Measurements from ENCODE around the gene SDHC.
"Not testable (repeated sequence)": the region's sequence is repeated elsewhere in the genome, so short reads cannot be mapped to it uniquely, and the experiment has no call there.

Gene SDHC

GRCh38 chr1:161389158-161389557, 75.0 kb downstream of the SDHC start:
- not testable (repeated sequence) for DNase-seq

DNA sequence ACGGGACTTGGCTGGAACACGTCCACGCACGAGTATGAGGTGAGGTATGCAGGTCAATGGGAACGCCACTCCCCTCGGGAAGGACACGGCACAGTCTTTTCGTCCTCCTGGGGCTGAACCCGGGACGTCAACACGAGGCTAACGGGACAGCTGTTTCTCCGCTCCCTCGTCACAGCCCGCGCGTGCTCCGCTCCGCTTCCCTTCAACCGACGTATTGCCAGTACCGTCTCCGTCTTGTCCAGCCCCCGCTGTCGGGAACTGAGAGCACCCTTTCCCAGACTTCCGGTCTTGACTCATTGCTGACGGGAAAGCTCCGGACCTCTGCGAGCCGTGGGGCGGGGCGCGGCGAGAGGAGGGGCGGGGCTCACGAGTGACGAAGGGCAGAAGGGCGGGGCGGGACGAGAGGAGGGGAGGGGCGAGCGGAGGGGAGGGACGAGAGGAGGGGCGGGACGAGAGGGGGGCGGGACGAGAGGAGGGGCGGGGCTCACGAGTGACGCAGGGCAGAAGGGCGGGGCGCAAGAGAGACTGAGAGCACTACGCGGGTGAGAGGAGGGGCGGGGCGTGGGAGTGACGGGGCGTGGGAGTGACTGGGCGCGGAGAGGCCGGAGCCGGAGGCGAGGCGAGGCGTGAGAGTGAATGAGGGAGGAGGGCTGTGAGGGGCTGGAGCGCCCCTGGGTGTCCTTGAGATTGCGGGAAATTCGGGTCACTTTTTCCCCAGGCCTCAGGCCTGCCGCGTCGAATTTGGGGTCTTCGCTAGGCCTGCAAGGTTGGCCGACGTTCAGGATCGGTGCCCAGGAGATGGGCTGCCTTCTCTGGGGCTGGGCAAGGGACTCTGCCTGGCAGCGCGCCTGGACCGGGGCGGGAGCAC, 75.7 kb downstream of the SDHC start:
- peak; percentile 86 to 87 for DNase-seq

GRCh38 chr1:161390559-161390858, 76.3 kb downstream of the SDHC start:
- no peak for DNase-seq

GRCh38 chr1:161391136-161391535, 77.0 kb downstream of the SDHC start:
- DNase-seq, result not testable (repeated sequence)

DNA sequence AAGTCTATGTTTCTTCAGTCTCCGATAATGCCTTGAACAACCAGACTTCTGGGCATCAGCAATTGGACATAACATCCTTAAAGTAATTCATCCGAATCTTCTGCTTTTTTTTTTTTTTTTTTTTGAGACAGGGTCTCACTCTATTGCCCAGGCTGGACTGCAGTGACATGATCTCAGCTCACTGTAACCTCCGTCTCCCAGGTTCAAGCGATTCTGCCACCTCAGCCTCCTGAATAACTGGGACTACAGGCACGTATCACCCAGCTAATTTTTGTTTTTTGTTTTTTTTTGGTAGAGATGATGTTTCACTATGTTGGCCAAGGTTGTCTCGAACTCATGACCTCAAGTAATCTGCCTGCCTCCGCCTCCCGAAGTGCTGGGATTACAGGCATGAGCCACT, 77.4 kb downstream of the SDHC start:
- no peak for DNase-seq

GRCh38 chr1:161393151-161393550, 79.0 kb downstream of the SDHC start:
- DNase-seq, result no peak

DNA sequence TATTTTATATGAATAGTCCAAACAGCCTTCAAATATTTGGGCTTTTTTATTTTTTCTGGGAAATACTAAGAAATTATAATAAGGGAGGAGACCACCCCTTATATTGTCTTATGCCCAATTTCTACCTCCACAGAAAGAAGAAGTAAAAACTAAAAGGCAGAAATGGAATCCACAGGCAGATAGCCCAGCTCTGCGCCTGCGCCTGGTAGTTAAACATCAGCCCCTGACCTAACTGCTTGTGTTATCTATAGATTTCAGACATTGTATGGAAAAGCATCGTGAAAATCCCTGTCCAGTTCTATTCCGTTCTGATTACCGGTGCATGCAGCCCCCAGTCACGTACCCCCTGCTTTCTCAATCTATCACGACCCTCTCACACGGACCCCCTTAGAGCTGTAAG, 82.9 kb downstream of the SDHC start:
- not testable (repeated sequence) for DNase-seq

DNA sequence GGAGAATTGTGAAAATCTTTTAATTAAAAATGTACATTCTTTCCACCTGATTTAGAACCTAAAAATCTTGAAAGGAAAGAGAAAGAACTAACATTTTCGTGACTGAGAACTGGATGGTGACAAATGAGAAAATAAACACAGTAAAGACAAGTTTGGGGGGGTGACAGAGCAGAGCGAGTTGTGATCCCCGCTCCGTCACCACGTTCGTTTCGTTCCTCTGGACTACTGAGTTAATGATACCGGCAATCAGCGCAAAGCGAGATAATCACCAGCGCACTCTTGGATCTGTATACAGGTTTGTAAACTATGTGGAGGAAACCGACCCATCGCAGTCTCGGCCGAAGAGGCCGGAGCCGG, 84.7 kb downstream of the SDHC start:
- no peak for DNase-seq

DNA sequence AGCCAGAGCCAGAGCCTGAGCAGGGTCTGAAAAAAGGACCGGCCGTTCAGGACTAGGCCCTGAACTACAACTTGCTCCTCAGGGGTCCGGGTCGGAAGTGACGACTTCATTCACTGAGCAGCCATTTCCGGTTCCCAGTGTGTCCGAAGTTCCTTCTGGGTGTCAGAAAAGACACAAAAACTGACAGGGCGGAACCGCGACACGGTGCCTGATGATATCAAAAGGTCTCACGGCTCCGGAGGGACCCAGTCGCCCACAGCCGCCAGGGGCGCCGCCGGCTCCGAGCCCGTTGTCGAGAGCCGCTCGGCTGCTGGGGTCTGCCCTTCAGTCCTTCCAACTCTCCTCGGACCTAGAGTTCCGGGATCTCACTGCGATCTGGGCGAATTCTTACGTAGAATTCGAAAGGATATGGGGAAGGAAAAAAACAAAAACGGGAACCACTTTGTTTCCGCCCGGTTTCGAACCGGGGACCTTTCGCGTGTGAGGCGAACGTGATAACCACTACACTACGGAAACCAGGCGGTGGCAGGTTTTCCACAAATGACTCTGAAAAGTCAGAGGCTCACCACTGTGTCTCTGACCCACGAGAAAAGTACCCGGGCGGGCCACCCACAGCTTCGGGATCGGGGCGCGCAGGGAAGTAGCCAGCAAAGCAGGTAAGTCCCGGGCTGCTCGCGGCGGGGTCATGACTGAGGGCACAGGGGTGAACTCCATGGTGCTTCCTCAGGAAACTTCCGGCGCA, 85.2 kb downstream of the SDHC start:
- peak; percentile 81 to 84 for DNase-seq

GRCh38 chr1:161402446-161402845, 88.3 kb downstream of the SDHC start:
- DNase-seq, result no peak

GRCh38 chr1:161404051-161404597, 89.9 kb downstream of the SDHC start:
- DNase-seq, result no peak

GRCh38 chr1:161406551-161406950, 92.4 kb downstream of the SDHC start:
- DNase-seq, result not testable (repeated sequence)

GRCh38 chr1:161407451-161407985, 93.3 kb downstream of the SDHC start:
- no peak for DNase-seq

- DNase-seq, result no peak
Observed at GRCh38 chr1:161408429-161409052, 94.4 kb downstream of the SDHC start.

DNA sequence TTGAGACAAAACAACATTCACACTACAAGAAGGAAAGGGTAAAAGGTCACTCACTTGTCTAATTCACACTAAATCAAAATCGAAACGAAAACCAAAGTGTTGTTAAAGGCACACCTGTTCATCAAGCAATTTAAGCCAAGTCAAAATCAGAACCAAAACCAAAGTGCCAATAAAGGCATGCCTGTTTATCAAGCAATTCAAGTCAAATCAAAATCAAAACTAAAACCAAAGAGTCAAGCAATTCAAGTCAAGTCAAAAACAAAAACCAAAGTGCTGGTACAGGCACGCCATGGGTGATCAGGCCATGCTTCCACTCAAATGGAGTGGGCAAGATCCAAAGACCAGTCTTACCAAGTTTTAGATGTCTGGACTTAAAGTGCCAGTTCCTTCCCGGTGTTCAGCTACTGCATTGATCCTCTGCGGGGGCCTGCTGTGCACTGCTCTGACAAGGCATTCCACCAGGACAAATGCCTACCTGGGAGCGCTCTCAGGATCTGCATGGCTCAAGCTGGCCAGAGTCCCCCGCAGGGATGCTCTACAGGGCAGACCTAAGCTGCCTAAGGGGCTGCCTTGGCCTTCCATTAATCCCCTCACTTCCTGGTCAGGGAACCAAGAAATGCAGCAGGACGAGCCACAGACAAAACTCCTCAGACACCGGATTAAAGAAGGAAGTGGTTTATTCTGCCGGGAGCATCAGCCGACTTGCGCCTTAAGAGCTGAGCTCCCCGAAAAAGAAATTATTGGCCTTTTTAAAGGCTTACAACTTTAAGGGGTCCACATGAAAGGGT, 95.9 kb downstream of the SDHC start:
- DNase-seq, result not testable (repeated sequence)

- DNase-seq, result not testable (repeated sequence)
Observed at GRCh38 chr1:161410636-161410970, 96.4 kb downstream of the SDHC start.
